Measurements from ENCODE around the gene KCNRG.

GRCh38 chr13:49972709-49973108, 42.5 kb upstream of the KCNRG start:
- no peak for TF ChIP-seq CTCF (IDR thresholded peaks at IDR 0.05)
- no peak for TF ChIP-seq POLR2A (IDR thresholded peaks at IDR 0.05)

Data from lower leg skin (tissue), 3 donors.